GM19328 (cell line): ENCODE measurements around the gene HSPD1.
"Not testable (repeated sequence)": the region's sequence is repeated elsewhere in the genome, so short reads cannot be mapped to it uniquely, and the experiment has no call there.

Source experiments
- ATAC-seq: cut with Tn5 transposase; IDR thresholded peaks from one replicate; pipeline ENCODE4 v1.9.1; 2021; ENCODE audit warnings: mild to moderate bottlenecking, moderate library complexity; ENCODE audit not compliant: unreplicated experiment

Gene HSPD1

GRCh38 chr2:197497326-197497725, 2.3 kb downstream of the HSPD1 start:
- no peak for ATAC-seq

GRCh38 chr2:197496695-197497094, 2.9 kb downstream of the HSPD1 start:
- no peak for ATAC-seq

- no peak for ATAC-seq
Measured at GRCh38 chr2:197495433-197496134, 4.1 kb downstream of the HSPD1 start.

- no peak for ATAC-seq
Measured at GRCh38 chr2:197487385-197487784, 12.3 kb downstream of the HSPD1 start.

GRCh38 chr2:197486175-197486574, 13.5 kb downstream of the HSPD1 start:
- no peak for ATAC-seq

- ATAC-seq = not testable (repeated sequence)
Measured at GRCh38 chr2:197484248-197484647, 15.4 kb downstream of the HSPD1 start.

- ATAC-seq = no peak
Measured at GRCh38 chr2:197480165-197481036, 19.2 kb downstream of the HSPD1 start.

- no peak for ATAC-seq
Measured at GRCh38 chr2:197477797-197478196, 21.8 kb downstream of the HSPD1 start.

- ATAC-seq = no peak
Measured at GRCh38 chr2:197472166-197472565, 27.5 kb downstream of the HSPD1 start.

GRCh38 chr2:197464175-197464574, 35.5 kb downstream of the HSPD1 start:
- ATAC-seq = no peak

- ATAC-seq = no peak
Measured at GRCh38 chr2:197461057-197461456, 38.6 kb downstream of the HSPD1 start.

GRCh38 chr2:197460649-197461048, 39.0 kb downstream of the HSPD1 start:
- no peak for ATAC-seq

- ATAC-seq = no peak
Measured at GRCh38 chr2:197455428-197455827, 44.2 kb downstream of the HSPD1 start.

GRCh38 chr2:197454923-197455322, 44.7 kb downstream of the HSPD1 start:
- no peak for ATAC-seq

- ATAC-seq = peak; percentile 15
Measured at GRCh38 chr2:197453914-197454398, 45.7 kb downstream of the HSPD1 start.

- ATAC-seq = peak; percentile 96
Measured at GRCh38 chr2:197453123-197453913, 46.3 kb downstream of the HSPD1 start, which contains the start of gene COQ10B. Gene COQ10B (plus strand): TSS chr2:197453552. CDS start chr2:197453561, 9 bp downstream.

- no peak for ATAC-seq
Measured at GRCh38 chr2:197452754-197453122, 46.9 kb downstream of the HSPD1 start.

GRCh38 chr2:197450935-197451358, 48.7 kb downstream of the HSPD1 start:
- not testable (repeated sequence) for ATAC-seq

- ATAC-seq = no peak
Measured at GRCh38 chr2:197450465-197450864, 49.2 kb downstream of the HSPD1 start.

- ATAC-seq = no peak
Measured at GRCh38 chr2:197446844-197447243, 52.8 kb downstream of the HSPD1 start.

GRCh38 chr2:197445746-197446145, 53.9 kb downstream of the HSPD1 start:
- no peak for ATAC-seq
